HepG2 (cell line): ENCODE results near the gene ERCC4. TPM values are rescaled to one million over a fixed set of nuclear protein-coding genes. Genes with fewer than 3 reads are reported as not detected.

Source experiments
- CREB3 ChIP-seq: sonication (generic); formaldehyde crosslinking; IDR thresholded peaks from 2 replicates; pipeline ENCODE4 v1.5.0; 2020; ENCODE audit warnings: missing genetic modification reagents
- FOXA3 ChIP-seq: IDR thresholded peaks from 2 replicates; pipeline ENCODE4 v1.6.1; 2016; ENCODE audit warnings: missing genetic modification reagents, missing compliant biosample characterization
- GABPA ChIP-seq, 2 experiments: IDR thresholded peaks; 2 replicates each; pipeline ENCODE4 v1.6.1; 2011 to 2016; ENCODE audit warnings: low read depth in 2 of 2, low read length in 1 of 2, missing biosample characterization in 1 of 2, missing genetic modification characterization in 1 of 2
- GATAD1 ChIP-seq: IDR thresholded peaks from 2 replicates; pipeline ENCODE4 v1.6.1; 2016; ENCODE audit warnings: missing genetic modification reagents, missing compliant biosample characterization
- HOXA3 ChIP-seq: sonication (generic); formaldehyde crosslinking; IDR thresholded peaks from 2 replicates; pipeline ENCODE4 v1.5.0; 2020; ENCODE audit warnings: missing genetic modification reagents
- KDM3A ChIP-seq: IDR thresholded peaks from 2 replicates; pipeline ENCODE4 v1.6.1; 2018; ENCODE audit warnings: low read depth, missing compliant biosample characterization
- MAX ChIP-seq: IDR thresholded peaks from 2 replicates; pipeline ENCODE4 v1.6.1; 2012; ENCODE audit warnings: inconsistent platforms
- SCMH1 ChIP-seq: sonication (generic); formaldehyde crosslinking; IDR thresholded peaks from 2 replicates; pipeline ENCODE4 v1.9.0; 2021; ENCODE audit warnings: missing genetic modification reagents, mild to moderate bottlenecking, borderline replicate concordance
- SUZ12 ChIP-seq: fragments of 150-350 bp; IDR thresholded peaks from 2 replicates; pipeline ENCODE4 v1.6.1; 2014; ENCODE audit warnings: low read depth, low read length
- TFAP4 ChIP-seq: sonication (generic); IDR thresholded peaks from 2 replicates; pipeline ENCODE4 v1.6.1; 2016; ENCODE audit warnings: low read depth, borderline replicate concordance
- TOE1 ChIP-seq: sonication (generic); formaldehyde crosslinking; IDR thresholded peaks from 2 replicates; pipeline ENCODE4 v1.4.0; 2020; ENCODE audit warnings: mild to moderate bottlenecking, missing genetic modification reagents
- ZBTB2 ChIP-seq: sonication (generic); formaldehyde crosslinking; IDR thresholded peaks from 2 replicates; pipeline ENCODE4 v1.8.0; 2022; ENCODE audit warnings: low read depth, missing genetic modification reagents
- ZFP41 ChIP-seq: sonication (generic); formaldehyde crosslinking; IDR thresholded peaks from 2 replicates; pipeline ENCODE4 v1.4.0; 2020; ENCODE audit warnings: mild to moderate bottlenecking, missing genetic modification reagents, borderline replicate concordance
- ZFY ChIP-seq: sonication (generic); formaldehyde crosslinking; IDR thresholded peaks from 2 replicates; pipeline ENCODE4 v1.4.0; 2020; ENCODE audit warnings: missing genetic modification reagents
- ZMYM3 ChIP-seq: sonication (generic); formaldehyde crosslinking; IDR thresholded peaks from 2 replicates; pipeline ENCODE4 v1.5.1; 2020; ENCODE audit warnings: mild to moderate bottlenecking, missing genetic modification reagents
- ZNF235 ChIP-seq: sonication (generic); formaldehyde crosslinking; IDR thresholded peaks from 2 replicates; pipeline ENCODE4 v1.8.1; 2023; ENCODE audit warnings: mild to moderate bottlenecking, missing genetic modification reagents, borderline replicate concordance
- ZNF451 ChIP-seq: sonication (generic); formaldehyde crosslinking; IDR thresholded peaks from 2 replicates; pipeline ENCODE4 v1.5.0; 2020; ENCODE audit warnings: mild to moderate bottlenecking, missing genetic modification reagents
- ZNF574 ChIP-seq: sonication (generic); formaldehyde crosslinking; IDR thresholded peaks from 2 replicates; pipeline ENCODE4 v1.4.0; 2020; ENCODE audit warnings: missing genetic modification reagents
- ZNF670 ChIP-seq: sonication (generic); formaldehyde crosslinking; IDR thresholded peaks from 2 replicates; pipeline ENCODE4 v1.8.0; 2022; ENCODE audit warnings: mild to moderate bottlenecking, missing genetic modification reagents, borderline replicate concordance
- ZNF691 ChIP-seq: sonication (generic); formaldehyde crosslinking; IDR thresholded peaks from 2 replicates; pipeline ENCODE4 v1.4.0; 2020; ENCODE audit warnings: missing genetic modification reagents, low read depth, mild to moderate bottlenecking, borderline replicate concordance
- ZNF83 ChIP-seq: sonication (generic); formaldehyde crosslinking; IDR thresholded peaks from 2 replicates; pipeline ENCODE4 v1.4.0; 2020; ENCODE audit warnings: missing genetic modification reagents, mild to moderate bottlenecking, borderline replicate concordance
- ZNF850 ChIP-seq: sonication (generic); formaldehyde crosslinking; conservative IDR thresholded peaks from 2 replicates; pipeline ENCODE4 v1.9.0; 2021; ENCODE audit warnings: mild to moderate bottlenecking, missing genetic modification reagents
- polyA plus RNA-seq, 8 experiments: library from polyadenylated mRNA; depleted of rRNA in 3 of 8; stranded (reverse) in 7 of 8; unstranded in 1 of 8; fragments of >200 nt; fragmentation: Illumina TruSeq in 4 of 8; extraction: Trizol in 4 of 8; gene quantifications; 2 replicates each; pipeline versions ENCODE4 v1.2.1 to v1.2.3, GENCODE V29; 2011 to 2016; ENCODE audit warnings: low read depth in 4 of 8, missing spikeins in 1 of 8, mixed read lengths in 1 of 8; ENCODE audit not compliant: insufficient read depth in 1 of 8
- total RNA-seq, 5 experiments: library from RNA; depleted of rRNA; stranded (reverse); fragments of >200 nt; fragmentation: Illumina TruSeq; extraction: Trizol; gene quantifications; 2 replicates each; pipeline ENCODE4 v1.2.3, GENCODE V29; 2016; ENCODE audit warnings: low read depth in 1 of 5

ERCC4 gene
- total and polyA plus RNA-seq, 2 of the 13 experiments (the other 11 are each of a cell fraction or from before 2014, with no cell fraction given) = 5.4 to 15.2 TPM

- TF ChIP-seq ZNF574 = peak; percentile 92
- no peak; the same call in 1 of the 2 replicates for TF ChIP-seq ZNF670 (CRISPR knock-in tag)
- TF ChIP-seq CREB3 (CRISPR knock-in tag) = no peak
- peak; percentile 79 for TF ChIP-seq ZNF451 (CRISPR knock-in tag)
- peak; percentile 83; the same call in 1 of the 2 replicates for TF ChIP-seq ZNF691 (CRISPR knock-in tag)
- peak; percentile 81 for TF ChIP-seq TFAP4
- no peak for TF ChIP-seq SUZ12
- no peak for TF ChIP-seq SCMH1 (CRISPR knock-in tag)
- TF ChIP-seq ZFP41 (CRISPR knock-in tag) = peak; percentile 61; the same call in 1 of the 2 replicates
- TF ChIP-seq ZNF83 (CRISPR knock-in tag) = peak; percentile 85; the same call in 1 of the 2 replicates
- no peak for TF ChIP-seq ZBTB2 (CRISPR knock-in tag)
- no peak; the same call in 1 of the 2 replicates for TF ChIP-seq FOXA3 (CRISPR knock-in tag)
- TF ChIP-seq ZNF235 (CRISPR knock-in tag) = peak; percentile 68; the same call in 1 of the 2 replicates
- TF ChIP-seq MAX = peak; percentile 88
- peak; percentile 89 for TF ChIP-seq HOXA3 (CRISPR knock-in tag)
- TF ChIP-seq ZMYM3 = peak; percentile 46; the same call in 1 of the 2 replicates
- TF ChIP-seq ZNF850 (CRISPR knock-in tag) = no peak
- TF ChIP-seq ZFY (CRISPR knock-in tag) = peak; percentile 98
- TF ChIP-seq KDM3A = peak; percentile 96
- no peak; the same call in 1 of the 2 replicates for TF ChIP-seq TOE1 (CRISPR knock-in tag)
- peak; percentile 75 for TF ChIP-seq GABPA (IDR thresholded peaks at IDR 0.05; ENCODE audit: low read depth, low read length)
- TF ChIP-seq GABPA (CRISPR knock-in tag; IDR thresholded peaks at IDR 0.05; ENCODE audit: low read depth) = peak; percentile 99
- TF ChIP-seq GATAD1 = peak; percentile 96
These were observed at the start of gene ERCC4 (continued) for GRCh38 chr16:13919683-13920509.
